Measurements from ENCODE around the gene SFT2D2.

DNA sequence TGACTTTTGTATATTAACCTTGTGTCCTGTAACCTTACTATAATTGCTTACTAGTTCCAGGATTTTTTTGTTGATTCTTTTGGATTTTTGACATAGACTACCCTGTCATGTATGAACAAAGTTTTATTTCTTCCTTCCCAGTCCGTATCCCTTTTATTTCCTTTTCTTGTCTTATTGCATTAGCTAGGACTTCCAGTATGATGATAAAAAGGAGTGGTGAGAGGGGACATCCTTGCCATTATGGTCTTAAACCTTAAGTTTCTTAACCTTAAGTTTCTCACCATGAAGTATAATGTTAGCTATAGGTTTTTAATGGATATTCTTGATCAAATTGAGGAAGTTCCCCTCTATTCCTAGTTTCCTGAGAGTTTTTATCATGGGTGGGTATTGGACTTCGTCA, 30.4 kb downstream of the SFT2D2 start:
- TF ChIP-seq, protein P1, sequence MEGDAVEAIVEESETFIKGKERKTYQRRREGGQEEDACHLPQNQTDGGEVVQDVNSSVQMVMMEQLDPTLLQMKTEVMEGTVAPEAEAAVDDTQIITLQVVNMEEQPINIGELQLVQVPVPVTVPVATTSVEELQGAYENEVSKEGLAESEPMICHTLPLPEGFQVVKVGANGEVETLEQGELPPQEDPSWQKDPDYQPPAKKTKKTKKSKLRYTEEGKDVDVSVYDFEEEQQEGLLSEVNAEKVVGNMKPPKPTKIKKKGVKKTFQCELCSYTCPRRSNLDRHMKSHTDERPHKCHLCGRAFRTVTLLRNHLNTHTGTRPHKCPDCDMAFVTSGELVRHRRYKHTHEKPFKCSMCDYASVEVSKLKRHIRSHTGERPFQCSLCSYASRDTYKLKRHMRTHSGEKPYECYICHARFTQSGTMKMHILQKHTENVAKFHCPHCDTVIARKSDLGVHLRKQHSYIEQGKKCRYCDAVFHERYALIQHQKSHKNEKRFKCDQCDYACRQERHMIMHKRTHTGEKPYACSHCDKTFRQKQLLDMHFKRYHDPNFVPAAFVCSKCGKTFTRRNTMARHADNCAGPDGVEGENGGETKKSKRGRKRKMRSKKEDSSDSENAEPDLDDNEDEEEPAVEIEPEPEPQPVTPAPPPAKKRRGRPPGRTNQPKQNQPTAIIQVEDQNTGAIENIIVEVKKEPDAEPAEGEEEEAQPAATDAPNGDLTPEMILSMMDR (IDR thresholded peaks at IDR 0.05), result no peak
- no peak for TF ChIP-seq EP300 (IDR thresholded peaks at IDR 0.05)

Measured in stomach (tissue), 4 donors.